Thoracic aorta (tissue), 2 donors: Measurements from ENCODE around the gene RPN2. TPM values are rescaled to one million over a fixed set of nuclear protein-coding genes. Genes with fewer than 3 reads are reported as not detected.
A peak's percentile ranks its signal among the peaks of the same experiment; 100 is the strongest.

Source experiments
- ATAC-seq: fragments of 150-250 bp; one replicate; pipeline ENCODE4 v1.8.0; 2017; ENCODE audit warnings: low read depth; ENCODE audit not compliant: insufficient number of reproducible peaks, low FRiP score
- DNase-seq: peaks from one replicate; pipeline ENCODE4 v3.0.0-alpha.2; 2020; ENCODE audit warnings: low spot score
- H3K27ac ChIP-seq, 2 donors: fragments of 200-600 bp; sonication (generic); 1 replicate in 1 of 2; 2 replicates in 1 of 2; pipeline ENCODE4 v1.5.1; 2016; ENCODE audit warnings: mild to moderate bottlenecking in 2 of 2, moderate library complexity in 2 of 2
- H3K27me3 ChIP-seq: fragments of 200-600 bp; sonication (generic); replicated peaks from 2 replicates; pipeline ENCODE4 v1.6.0; 2016; ENCODE audit warnings: mild to moderate bottlenecking; ENCODE audit not compliant: insufficient read depth
- H3K36me3 ChIP-seq: fragments of 200-600 bp; sonication (generic); one replicate; pipeline ENCODE4 v1.5.1; 2016
- H3K4me1 ChIP-seq, 2 donors: fragments of 200-600 bp; sonication (generic); 1 replicate in 1 of 2; 2 replicates in 1 of 2; pipeline versions ENCODE4 v1.5.1 to v1.6.0; 2016; ENCODE audit warnings: low read depth in 2 of 2, mild to moderate bottlenecking in 1 of 2; ENCODE audit not compliant: control insufficient read depth in 1 of 2
- H3K4me3 ChIP-seq: fragments of 200-600 bp; sonication (generic); 2 replicates; pipeline ENCODE4 v1.5.1; 2016; ENCODE audit warnings: mild to moderate bottlenecking
- H3K9me3 ChIP-seq: fragments of 200-600 bp; sonication (generic); 2 replicates; pipeline ENCODE4 v1.5.1; 2016
- CTCF ChIP-seq: fragments of 200-600 bp; sonication (generic); IDR thresholded peaks from one replicate; pipeline ENCODE4 v1.5.1; 2019; ENCODE audit warnings: antibody characterized with exemption
- total RNA-seq, 2 donors: library from RNA; depleted of rRNA; stranded (reverse); fragments of >200 nt; gene quantifications; one replicate each; pipeline versions ENCODE4 v1.1.0 to v1.2.3, GENCODE V29; 2016

The RPN2 gene
- total RNA-seq, 2 donors from 2014 or later = 128 to 156 TPM

- Histone ChIP-seq H3K27me3 (no peaks in the 10 kb centered on the region), H3K4me3 (no peak overlapping the region), H3K9me3 (no peaks in the 10 kb centered on the region), H3K27ac (no peak overlapping the region), H3K4me1 (peaks cover 0 to 10% of the 10 kb centered on the region in 2 donors), H3K36me3 (peaks cover 46% of the 10 kb centered on the region)
- no peak for TF ChIP-seq CTCF
- DNase-seq (no peak), ATAC-seq (no peak)
These were observed 61.4 kb downstream of the RPN2 start for GRCh38 chr20:37240337-37241067.

DNA sequence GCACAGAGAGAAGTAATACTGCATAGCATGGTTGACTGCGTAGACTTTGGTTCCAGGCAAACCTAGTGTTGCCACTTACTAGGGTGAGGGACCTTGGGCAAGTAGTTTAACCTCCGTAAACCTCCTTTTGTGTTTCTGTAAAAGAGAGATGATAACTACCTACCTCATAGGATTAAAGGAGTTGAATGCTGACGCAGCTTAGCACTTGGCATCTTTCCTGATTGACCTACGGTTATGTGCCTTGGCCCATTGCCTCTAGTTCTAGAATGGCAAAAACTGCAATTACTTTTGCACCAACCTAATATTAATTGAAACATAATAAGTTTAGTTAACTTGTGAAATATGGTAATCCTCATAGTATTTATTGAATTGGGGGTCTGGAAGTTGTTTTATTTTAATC lies 63.4 kb downstream of the RPN2 start:
- ATAC-seq = no peak
- H3K9me3 ChIP-seq = no peaks in the 10 kb centered on the region
- peaks cover 28% of the 10 kb centered on the region for H3K36me3 ChIP-seq

DNA sequence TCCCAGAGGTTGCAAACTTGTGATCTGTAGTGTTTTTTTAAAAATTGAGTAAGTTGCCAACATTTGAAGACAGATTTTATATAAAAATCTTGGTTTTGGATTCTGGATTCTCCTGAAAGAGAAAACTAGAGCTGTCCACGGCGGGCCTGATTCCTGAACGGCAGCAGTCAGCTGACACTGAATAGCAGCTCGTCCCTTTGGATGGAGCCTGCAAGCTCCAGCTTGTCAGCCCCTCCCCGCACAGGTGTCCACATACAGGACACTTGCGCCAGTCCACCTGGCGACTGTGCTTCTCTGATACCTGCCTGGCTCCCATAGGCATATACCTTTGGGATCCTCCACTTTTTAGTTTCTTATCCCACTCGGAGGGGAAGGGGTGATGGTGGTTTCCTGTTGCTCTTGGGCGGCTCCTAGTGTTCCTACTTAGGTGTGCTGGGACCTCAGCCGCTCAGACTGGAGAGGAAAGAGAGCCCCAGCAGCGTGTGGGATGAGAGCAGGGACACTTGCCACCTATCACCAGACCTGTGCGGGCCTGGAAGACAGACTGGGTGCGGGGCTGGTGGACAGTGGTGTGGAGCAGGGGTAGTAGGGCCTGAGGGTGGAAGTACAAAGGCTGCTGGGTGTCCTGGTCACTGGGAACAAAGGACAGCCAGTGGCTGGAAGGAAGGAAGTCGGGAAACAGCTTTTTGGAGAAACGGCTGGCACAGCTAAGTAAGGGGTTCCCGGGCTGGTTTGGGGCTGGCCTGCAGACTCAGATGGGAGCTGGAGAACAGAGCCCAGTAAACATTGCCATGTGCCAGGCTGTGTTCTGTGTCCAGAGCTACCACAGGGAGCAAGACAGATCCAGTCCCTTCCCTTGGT lies 64.2 kb downstream of the RPN2 start:
- Histone ChIP-seq H3K4me3 (no peak overlapping the region), H3K27ac (peak overlapping the region; percentile 23 to 46), H3K4me1 (peaks cover 0 to 10% of the 10 kb centered on the region in 2 donors), H3K9me3 (no peaks in the 10 kb centered on the region), H3K36me3 (peaks cover 24% of the 10 kb centered on the region), H3K27me3 (no peaks in the 10 kb centered on the region)
- no peak for ATAC-seq
- TF ChIP-seq CTCF = no peak
- DNase-seq = no peak

More for the DNA sequence above, 63.4 kb downstream of the RPN2 start:
- no peak overlapping the region for H3K27ac ChIP-seq
- no peak overlapping the region for H3K4me3 ChIP-seq
- peaks cover 0 to 10% of the 10 kb centered on the region in 2 donors for H3K4me1 ChIP-seq
- no peak for DNase-seq
- no peak for TF ChIP-seq CTCF
- H3K27me3 ChIP-seq = no peaks in the 10 kb centered on the region

DNA sequence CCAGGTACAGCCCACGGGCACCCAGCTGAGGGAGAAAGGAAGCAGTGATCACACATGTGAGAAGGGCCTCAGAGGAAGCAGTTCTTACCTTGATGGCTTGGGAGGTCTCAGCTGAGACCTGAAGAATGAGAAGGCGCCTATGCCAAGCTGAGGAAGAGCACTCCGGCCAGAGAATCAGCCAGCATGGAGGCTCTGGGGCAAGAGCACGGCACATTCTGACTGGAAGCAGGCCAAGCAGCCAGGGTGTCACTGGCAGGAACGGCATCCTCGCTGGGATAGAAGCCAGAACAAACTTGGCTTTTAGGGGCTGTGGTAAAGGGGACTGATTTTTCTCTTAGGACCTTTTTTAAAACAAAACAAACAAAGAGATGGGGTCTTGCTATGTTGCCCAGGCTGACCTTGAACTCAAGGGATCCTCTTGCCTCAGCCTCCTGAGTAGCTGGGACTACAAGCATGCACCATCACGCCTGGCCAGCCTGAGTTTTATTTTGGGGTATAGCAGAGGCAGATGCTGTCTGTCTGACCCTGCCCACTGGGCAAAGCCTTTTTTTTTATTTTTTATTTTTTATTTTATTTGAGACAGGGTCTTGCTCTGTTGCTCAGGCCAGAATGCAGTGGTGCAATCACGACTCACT lies 64.9 kb downstream of the RPN2 start:
- H3K4me1 ChIP-seq = peaks cover 0 to 10% of the 10 kb centered on the region in 2 donors
- DNase-seq (no peak), ATAC-seq (no peak)
- H3K36me3 ChIP-seq = peaks cover 19% of the 10 kb centered on the region
- H3K4me3 ChIP-seq = no peak overlapping the region
- no peaks in the 10 kb centered on the region for H3K9me3 ChIP-seq
- H3K27me3 ChIP-seq = no peaks in the 10 kb centered on the region
- peak overlapping the region; percentile 23 to 46 for H3K27ac ChIP-seq
- no peak for TF ChIP-seq CTCF

DNA sequence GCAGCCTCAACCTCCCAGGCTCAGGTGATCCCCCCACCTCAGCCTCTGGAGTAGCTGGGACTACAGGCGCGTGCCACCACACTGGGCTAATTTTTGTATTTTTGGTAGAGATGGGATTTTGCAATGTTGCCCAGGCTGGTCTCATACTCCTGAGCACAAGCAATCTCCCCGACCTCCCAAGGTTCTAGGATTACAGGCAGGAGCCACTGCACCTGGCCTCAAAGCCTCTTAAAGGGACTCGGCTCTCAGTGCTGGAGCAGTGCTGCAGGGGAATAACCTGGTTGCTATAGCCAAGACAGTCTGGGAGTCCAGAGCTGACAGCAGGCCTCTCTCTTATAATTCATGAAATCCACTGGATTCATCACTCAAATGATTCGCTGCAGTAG lies 65.4 kb downstream of the RPN2 start:
- Histone ChIP-seq H3K4me3 (no peak overlapping the region), H3K9me3 (no peaks in the 10 kb centered on the region), H3K27ac (no peak overlapping the region), H3K36me3 (peaks cover 14% of the 10 kb centered on the region), H3K4me1 (peaks cover 0 to 10% of the 10 kb centered on the region in 2 donors), H3K27me3 (no peaks in the 10 kb centered on the region)
- DNase-seq = no peak
- no peak for ATAC-seq
- TF ChIP-seq CTCF = no peak
